GM04503 (cell line): ENCODE measurements around the gene NDOR1.
A peak's percentile ranks its signal among the peaks of the same experiment; 100 is the strongest.

Experiments used
- DNase-seq: peaks from one replicate; pipeline ENCODE4 v3.0.0-alpha.2; 2012; ENCODE audit warnings: low read depth

Gene NDOR1

GRCh38 chr9:137220317-137221094, 15.0 kb downstream of the NDOR1 start:
- no peak for DNase-seq

DNA sequence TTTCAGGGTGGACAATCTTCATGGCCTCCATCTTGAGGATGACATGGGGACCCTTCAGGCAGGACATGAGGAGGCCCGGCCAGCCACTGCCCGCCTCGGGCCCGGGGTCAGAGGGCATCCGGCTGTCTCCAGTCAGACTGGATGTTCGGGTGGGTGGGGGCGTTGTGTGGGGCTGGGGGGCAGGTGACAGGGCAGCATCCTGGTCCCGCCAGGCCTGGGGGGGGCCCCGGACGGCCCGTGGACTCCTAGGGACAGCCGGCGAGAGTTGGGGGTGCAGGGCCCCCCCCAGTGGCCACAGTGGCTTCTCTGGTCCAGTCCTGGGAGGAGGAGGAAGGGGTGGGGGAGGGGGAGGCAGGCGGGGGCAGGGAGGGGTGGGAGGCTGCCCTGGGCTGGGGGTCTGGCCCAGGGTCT, 15.6 kb downstream of the NDOR1 start:
- no peak for DNase-seq

DNA sequence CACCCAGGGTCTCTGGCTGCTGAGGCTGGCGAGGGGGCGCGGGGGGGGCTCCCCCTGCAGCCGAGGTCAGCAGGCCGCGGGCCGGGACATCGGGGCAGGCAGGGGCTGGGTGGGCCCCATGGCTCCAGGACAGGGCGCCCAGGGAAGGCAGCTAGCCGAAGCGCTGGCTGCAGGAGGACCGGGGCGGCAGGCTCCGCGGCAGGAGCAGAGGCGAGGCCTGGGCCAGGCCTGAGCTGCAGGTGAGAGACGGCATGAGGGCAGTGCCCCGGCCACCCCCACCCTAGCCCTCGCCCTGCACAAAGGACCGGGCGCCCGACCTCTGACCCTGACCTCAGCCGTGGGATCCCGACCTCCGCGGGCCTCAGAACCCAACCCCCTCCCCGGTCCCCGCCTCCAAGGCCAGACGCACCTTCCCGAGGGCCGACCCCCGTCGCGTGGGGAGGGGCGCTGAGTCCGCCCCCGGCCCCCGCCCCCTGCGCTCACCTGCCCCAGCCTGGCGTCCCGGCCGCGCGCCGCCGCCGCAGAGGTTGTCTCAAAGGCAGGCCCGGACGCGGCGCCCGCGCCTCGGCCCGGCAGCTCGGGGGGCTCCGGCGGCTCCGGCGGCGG, 16.1 kb downstream of the NDOR1 start:
- DNase-seq, result no peak

DNA sequence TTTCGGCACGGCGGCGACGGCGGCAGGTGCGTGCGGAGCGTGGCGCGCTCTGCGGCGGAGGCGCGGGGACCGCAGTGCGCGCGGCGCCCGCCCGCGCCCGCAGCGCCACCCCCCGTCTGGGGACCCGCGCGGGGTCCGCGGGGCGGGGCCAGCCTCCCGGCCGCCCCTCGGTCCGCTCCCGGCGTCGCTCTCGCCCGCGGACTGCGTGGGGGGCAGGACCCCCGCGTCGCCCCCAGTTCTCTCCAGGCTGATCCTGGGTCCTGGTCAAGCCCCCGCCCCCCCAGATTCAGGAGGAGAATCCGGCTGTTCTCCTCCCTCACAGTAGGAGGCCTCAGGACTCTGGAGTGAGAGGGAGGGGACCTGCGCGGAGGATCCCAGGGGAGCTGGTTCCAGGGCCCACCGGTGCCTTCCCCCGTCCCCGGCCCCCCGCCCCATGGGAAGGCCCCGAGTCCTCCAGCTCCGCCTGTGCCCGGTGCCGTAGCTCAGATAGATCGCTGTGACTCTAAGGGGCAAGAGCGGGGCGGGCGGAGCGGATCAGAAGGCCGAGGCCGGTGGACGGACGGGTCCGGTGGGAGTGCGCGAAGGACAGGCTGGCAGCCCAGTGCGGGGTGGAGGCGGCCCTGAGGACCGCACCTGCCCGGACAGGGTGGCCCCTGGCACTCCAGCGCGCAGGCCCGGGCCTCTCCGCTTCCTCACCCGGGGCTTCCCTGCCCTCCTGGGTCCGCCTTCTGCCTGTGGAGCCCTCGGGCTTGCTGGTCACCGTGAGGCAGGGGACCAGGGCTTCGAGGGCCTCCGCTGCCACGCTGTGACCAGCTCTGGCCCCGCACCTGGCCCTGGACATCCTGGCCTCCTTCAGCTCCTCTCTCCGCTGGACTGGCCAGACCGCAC, 16.9 kb downstream of the NDOR1 start, which contains the start of gene RNF208:
RNF208 (minus strand) TSS at position 51 of the 888 bp plus-strand sequence. CDS start 1,028 bp downstream, outside the sequence.
- no peak for DNase-seq

DNA sequence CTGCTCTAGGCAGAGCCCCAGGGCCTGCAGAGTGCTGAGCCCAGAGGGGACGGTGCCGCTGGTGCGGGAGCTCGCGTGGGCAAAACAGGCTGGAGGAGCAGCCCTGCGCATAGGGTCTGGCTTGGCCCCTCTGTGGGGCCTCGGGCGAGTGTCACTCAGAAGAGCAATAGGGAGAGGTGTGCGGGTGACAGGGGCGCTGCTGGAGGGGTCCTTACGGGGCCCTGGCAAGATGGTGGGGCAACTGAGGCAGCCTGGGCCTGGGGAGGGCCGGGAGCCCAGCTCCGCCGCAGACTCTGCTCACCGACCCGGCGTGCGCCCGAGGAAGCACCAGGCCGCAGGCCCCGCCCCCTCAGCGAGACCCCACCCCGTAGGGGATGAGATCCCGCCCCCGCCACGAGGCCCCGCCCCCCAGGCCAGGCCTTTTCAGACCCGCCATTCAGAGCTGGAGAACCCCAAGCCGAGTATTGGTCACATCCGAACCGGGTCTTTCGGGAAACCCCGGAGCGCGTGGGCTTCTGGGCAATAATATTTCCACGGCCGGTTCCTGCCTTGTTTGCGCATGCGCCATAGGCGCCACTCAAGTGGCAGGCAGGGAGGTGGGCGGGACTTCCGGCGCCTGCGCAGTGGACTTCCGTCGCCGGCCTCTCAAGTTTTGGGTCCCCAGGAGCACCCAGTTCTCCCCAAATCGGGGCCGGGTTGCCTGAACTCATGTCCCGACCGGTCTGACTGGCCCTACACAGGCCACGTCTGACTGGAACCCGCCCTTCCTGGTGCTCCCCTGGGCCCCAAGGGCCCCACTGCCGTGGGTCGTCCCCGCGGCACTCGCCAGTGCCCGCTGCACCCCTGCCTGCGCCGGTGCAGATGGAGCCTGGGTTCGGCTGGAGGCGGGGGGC, 17.8 kb downstream of the NDOR1 start:
- peak; percentile 86 for DNase-seq

GRCh38 chr9:137224830-137225694, 19.6 kb downstream of the NDOR1 start, which contains the start of gene CYSRT1:
Gene CYSRT1, plus strand, starts transcription at chr9:137225174. Its CDS starts 448 bp downstream, at chr9:137225622.
- no peak for DNase-seq

- no peak for DNase-seq
Measured at GRCh38 chr9:137225699-137226331, 20.3 kb downstream of the NDOR1 start.

- no peak for DNase-seq
Measured at GRCh38 chr9:137226338-137227053, 21.0 kb downstream of the NDOR1 start.

GRCh38 chr9:137227054-137227852, 21.8 kb downstream of the NDOR1 start, which contains the start of gene RNF224:
Gene RNF224, plus strand, starts transcription at chr9:137227502. Its CDS starts 834 bp downstream, at chr9:137228336.
- no peak for DNase-seq

DNA sequence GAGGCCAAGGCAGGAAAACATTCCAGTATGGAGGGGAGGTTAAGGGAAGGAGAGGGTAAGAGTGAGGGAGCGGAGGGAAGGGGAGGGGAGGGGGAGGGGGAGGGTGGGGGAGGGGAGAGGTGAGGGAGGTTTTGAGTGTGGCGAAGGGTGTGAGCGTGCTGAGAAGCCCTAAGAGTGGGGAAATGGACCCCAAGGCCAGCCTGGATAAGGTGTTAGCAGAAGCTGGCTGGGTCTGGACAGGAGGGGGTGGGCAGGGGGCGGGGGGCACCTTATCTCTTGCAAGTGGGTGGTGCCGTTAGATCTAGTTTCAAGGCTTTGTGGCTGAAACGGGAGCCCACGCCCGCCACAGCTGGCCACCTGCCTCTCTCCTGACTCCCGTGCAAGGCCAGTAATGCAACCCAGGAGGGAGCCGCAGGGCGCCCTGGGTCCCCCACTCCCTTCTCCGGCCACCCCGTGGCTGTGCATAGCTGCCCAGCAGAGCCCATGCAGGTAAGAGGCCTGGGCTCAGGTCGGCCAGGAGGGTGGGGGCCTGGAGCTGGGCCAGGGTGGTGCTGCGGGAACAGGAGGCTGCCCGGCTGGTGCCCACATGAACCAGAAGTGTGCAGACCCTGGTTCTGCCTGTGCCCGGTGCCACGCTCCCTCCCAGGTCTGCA, 22.5 kb downstream of the NDOR1 start:
- no peak for DNase-seq

- no peak for DNase-seq
Measured at GRCh38 chr9:137228506-137228967, 23.0 kb downstream of the NDOR1 start.

- DNase-seq, result no peak
Measured at GRCh38 chr9:137228968-137229896, 23.7 kb downstream of the NDOR1 start.

GRCh38 chr9:137229903-137230704, 24.6 kb downstream of the NDOR1 start:
- DNase-seq, result no peak

DNA sequence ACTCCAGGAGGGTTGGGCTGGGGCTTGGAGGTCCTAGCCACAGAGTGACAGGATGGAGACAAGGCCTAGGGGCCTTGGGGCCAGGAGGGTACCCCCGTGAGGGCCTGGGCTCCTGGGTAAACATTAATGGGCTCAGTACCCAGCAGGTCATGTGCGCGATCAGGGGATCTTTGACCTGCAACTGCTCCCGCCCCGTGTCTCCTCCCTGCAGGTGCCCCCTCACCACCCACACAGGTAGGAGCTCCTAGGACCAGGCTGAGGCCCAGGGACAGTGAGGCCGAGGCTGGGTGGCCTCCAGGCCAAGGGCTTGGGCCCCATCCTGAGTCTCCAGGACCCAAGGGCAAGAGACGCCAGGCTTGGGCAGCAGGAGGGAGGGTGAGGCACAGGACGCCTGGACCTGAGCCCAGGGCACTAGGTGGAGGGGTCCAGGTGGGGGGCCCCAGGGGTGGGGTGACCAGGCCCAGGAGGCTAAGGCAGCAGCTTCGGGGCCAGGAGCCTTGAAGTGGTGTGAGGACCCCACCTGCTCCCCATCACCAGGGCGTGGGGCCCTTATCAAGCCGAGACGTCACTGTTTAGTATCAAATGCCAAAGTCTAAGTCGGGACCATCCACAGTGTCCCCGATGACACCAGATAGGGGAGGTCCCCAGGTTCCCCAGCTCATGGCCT, 25.3 kb downstream of the NDOR1 start, which contains the start of gene SLC34A3:
SLC34A3 (plus strand) TSS at position 197 of the 667 bp plus-strand sequence. CDS start 802 bp downstream, outside the sequence.
- no peak for DNase-seq
